GM21360 (cell line): ENCODE measurements around the gene RBM34.

Experiments used
- ATAC-seq: cut with Tn5 transposase; IDR thresholded peaks from one replicate; pipeline ENCODE4 v1.9.1; 2021; ENCODE audit warnings: mild to moderate bottlenecking, moderate library complexity; ENCODE audit not compliant: unreplicated experiment

The RBM34 gene

GRCh38 chr1:235156740-235157139 is 4.3 kb downstream of the RBM34 start:
- ATAC-seq, result no peak

DNA sequence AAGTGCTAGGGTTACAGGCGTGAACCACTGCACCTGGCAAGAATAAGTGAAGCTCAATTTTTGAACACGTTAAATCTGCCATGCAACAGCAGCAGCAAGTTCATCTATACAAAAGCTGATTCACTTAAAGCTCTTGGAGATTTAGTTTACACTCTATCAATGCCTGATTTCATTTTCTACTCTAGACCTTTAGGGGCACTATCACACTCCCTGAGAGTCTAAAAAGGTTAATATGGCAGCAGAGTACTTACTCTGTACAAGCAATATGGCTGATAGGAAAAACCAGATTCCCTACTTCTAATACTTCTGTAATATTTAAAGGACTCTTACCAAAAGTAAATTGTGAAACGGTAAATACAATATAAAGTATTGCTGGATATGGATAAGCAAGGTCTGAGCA is 4.8 kb downstream of the RBM34 start:
- ATAC-seq, result no peak

DNA sequence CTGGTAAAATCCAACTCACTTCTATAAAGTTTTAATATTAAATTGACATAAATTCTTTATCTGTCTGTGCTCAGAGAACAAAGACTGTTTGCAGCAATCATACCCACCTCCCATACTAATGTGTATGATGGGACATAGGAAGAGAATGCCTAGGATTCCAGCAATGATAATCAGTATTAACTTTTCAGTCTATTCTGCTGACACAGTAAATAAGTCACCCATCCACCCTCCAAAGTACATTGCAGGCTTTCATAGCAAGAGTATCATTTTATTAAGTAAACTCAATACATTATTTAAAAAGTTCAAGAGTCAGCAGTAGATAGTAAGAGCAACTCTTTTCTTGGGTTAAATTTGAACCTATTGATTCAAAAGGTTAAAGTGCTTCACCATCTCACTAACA is 8.8 kb downstream of the RBM34 start:
- no peak for ATAC-seq

- ATAC-seq, result no peak
Measured at GRCh38 chr1:235151033-235151432, 10.0 kb downstream of the RBM34 start.

DNA sequence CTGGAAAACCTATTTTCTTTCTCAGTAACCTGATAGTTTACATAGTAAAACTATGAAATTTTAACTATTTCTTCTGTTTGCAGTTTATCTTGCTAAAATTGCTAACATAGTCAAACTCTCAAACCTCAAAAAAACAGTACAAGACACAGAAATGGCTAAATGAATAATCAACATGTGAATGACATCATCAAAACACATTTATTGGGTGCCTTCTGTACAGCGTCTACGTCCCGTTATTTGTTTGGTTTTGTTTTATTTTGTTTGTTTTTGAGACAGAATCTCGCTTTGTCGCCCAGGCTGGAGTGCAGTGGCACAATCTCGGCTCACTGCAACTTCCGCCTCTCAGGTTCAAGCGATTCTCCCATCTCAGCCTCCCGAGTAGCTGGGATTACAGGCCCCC is 11.2 kb downstream of the RBM34 start:
- ATAC-seq, result no peak

DNA sequence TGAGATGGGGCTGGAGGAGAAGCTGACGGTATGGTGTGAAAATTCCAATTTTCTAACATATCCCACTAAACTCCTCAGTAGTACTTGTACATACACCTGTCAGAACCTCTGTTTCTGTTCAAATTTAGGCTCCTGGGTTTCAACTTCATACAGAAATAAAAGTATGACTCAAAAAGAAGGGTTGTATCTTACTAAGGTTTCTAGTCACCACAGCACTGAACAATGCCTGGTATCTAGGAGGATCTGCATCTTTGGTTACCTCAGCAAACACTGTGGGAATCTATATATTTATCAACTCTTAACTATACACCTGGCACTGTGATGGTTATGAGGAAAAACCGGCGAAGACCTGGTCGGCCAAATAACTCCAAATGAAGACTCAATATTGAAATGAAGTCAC is 13.8 kb downstream of the RBM34 start:
- ATAC-seq, result no peak

GRCh38 chr1:235145639-235146038 is 15.4 kb downstream of the RBM34 start:
- no peak for ATAC-seq

GRCh38 chr1:235142991-235143390 is 18.1 kb downstream of the RBM34 start:
- no peak for ATAC-seq

DNA sequence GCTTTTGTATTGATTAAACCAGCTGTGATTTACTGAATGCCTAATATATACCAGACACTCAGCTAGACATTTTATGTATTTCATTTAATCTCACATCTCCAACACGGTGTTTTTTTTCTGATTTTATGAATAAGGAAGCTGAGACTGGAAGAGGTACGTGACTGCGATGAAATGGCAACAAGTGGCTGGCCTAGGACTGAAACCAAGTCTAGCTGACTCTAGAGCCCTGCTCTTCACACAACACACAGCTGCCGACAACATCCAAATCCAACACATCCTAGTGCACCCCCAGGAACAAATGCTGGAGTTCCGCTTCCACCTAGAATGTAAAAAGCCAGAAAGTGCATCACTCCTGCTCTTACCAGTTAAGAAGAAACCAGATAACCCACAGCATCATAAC is 21.7 kb downstream of the RBM34 start:
- ATAC-seq, result no peak

- no peak for ATAC-seq
Measured at GRCh38 chr1:235138821-235139220, 22.2 kb downstream of the RBM34 start.

GRCh38 chr1:235136111-235136510 is 24.9 kb downstream of the RBM34 start:
- no peak for ATAC-seq

DNA sequence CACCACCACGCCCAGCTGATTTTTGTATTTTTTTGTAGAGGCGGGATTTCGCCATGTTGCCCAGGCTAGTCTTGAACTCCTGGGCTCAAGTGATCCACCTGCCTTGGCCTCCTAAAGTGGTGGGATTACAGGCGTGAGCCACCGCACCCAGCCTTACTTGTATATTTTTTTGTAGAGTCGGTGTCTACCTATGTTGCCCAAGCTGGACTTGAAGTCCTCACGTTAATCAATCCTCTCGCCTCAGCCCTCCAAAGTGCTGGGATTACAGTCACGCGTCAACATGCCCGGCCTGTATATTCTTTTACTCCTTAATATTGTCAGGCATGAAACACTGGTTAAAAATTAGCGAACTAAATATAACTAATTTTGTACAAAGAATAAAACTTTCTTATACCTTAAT is 26.9 kb downstream of the RBM34 start:
- no peak for ATAC-seq

- no peak for ATAC-seq
Measured at GRCh38 chr1:235133086-235133485, 28.0 kb downstream of the RBM34 start.

DNA sequence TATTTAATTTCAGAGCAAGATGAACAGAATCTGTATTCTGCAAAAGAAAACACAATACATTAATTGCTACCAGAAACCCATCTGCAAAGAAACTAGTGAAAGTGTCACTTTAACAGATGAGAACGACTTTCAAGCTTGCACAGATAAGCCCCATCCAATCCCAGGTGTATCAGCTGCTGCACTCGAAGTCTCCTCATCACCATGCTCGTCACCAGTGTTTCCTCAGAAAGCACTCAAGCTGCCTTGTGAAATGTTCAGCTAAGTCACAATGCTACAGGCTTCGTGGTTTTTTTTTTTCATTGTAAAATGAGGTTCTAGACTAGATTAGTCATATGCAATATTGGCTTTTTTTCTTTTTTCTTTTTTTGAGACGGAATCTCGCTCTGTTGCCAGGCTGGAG is 29.1 kb downstream of the RBM34 start:
- no peak for ATAC-seq

GRCh38 chr1:235130766-235131270 is 30.2 kb downstream of the RBM34 start:
- no peak for ATAC-seq

- no peak for ATAC-seq
Measured at GRCh38 chr1:235129774-235130570, 31.1 kb downstream of the RBM34 start.

- ATAC-seq, result peak; percentile 93
Measured at GRCh38 chr1:235128456-235129328, 32.4 kb downstream of the RBM34 start, which contains the start of gene TOMM20. TOMM20 (minus strand) TSS chr1:235128837; CDS start chr1:235128715, 122 bp downstream.

DNA sequence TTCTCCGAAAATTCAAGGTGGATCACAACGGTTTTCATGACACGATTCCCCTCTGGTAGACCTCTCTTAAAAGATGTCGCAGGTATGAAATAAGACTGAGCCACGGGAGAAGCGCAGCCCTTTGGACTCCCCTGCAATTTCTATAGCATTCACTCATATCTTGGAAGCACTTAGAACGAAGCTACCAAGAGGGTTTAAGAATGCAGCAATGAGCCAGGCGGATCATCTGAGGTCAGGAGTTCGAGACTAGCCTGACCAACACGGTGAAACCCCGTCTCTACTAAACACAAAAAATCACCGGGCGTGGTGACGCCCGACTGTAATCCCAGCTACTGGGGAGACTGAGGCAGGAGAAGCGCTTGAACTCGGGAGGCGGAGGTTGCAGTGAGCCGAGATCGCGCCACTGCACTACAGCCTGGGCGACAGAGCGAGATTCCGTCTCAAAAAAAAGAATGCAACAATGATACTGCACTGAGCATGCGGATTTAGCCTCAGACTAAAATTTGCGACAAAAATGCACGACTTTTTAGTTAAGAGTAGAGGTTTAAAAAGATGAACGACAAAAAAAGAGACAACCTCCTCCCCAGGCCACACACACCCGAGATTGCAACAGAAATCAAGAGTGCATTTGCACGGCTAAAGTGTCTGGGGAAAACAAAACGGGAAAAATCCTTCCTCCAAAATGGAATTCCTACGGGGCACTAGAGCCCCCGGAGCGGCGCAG is 33.2 kb downstream of the RBM34 start:
- ATAC-seq, result no peak

DNA sequence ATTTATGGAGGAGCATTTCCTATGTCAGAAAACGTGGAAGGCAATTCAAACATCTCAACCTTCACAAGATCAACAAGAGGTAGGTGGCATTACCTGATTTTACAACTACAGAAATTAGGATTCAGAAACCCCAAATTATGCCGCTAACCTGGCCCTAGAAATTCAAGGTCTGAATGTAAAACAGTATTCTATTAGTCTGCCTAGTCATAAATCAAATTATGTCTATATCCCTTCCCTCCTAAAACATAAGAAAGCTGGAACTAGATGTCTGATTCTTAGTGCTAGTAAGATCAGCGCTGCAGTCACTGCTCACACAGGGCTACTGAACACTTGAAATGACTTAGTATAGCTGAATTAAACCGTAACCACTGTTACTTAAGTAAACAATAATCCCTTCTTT is 33.8 kb downstream of the RBM34 start:
- no peak for ATAC-seq

- ATAC-seq, result no peak
Measured at GRCh38 chr1:235124665-235125064, 36.4 kb downstream of the RBM34 start.

GRCh38 chr1:235124111-235124510 is 36.9 kb downstream of the RBM34 start:
- no peak for ATAC-seq
